ENCODE data around the gene MTREX. TPM values are rescaled to one million over a fixed set of nuclear protein-coding genes. Genes with fewer than 3 reads are reported as not detected.

MTREX gene
- total RNA-seq, 1 donor from 2014 or later = 35.7 TPM

DNA sequence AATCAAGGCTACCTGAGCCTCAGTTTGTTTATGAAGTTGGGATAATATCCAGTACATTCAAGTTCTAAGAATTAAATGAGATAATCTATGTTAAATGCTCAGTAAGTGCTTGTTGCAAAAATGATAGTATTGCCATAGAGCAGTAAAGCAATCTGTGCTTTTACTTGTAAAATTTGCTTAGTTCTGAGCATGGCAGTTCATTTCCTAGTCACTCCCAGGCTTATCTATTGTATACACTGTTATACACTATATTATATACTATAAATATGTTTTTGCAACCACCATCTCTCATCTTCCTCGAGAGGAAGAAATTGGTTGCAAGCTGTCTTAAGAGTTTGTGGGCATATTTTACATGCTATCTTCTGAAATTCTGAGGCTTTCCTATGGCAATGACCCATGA, 63.4 kb downstream of the MTREX start:
- Histone ChIP-seq H3K27me3 (ENCODE audit: control insufficient read depth, insufficient read depth, low read length) (no peaks in the 10 kb centered on the region), H3K36me3 (ENCODE audit: control insufficient read depth, insufficient read depth, low read length) (no peaks in the 10 kb centered on the region), H3K4me3 (ENCODE audit: low read depth, low read length) (no peak overlapping the region)
- no peak for DNase-seq (ENCODE audit: low read depth)
- TF ChIP-seq, protein P1, sequence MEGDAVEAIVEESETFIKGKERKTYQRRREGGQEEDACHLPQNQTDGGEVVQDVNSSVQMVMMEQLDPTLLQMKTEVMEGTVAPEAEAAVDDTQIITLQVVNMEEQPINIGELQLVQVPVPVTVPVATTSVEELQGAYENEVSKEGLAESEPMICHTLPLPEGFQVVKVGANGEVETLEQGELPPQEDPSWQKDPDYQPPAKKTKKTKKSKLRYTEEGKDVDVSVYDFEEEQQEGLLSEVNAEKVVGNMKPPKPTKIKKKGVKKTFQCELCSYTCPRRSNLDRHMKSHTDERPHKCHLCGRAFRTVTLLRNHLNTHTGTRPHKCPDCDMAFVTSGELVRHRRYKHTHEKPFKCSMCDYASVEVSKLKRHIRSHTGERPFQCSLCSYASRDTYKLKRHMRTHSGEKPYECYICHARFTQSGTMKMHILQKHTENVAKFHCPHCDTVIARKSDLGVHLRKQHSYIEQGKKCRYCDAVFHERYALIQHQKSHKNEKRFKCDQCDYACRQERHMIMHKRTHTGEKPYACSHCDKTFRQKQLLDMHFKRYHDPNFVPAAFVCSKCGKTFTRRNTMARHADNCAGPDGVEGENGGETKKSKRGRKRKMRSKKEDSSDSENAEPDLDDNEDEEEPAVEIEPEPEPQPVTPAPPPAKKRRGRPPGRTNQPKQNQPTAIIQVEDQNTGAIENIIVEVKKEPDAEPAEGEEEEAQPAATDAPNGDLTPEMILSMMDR (IDR thresholded peaks at IDR 0.05; ENCODE audit: insufficient read depth, low read length, poor library complexity, severe bottlenecking) = no peak

DNA sequence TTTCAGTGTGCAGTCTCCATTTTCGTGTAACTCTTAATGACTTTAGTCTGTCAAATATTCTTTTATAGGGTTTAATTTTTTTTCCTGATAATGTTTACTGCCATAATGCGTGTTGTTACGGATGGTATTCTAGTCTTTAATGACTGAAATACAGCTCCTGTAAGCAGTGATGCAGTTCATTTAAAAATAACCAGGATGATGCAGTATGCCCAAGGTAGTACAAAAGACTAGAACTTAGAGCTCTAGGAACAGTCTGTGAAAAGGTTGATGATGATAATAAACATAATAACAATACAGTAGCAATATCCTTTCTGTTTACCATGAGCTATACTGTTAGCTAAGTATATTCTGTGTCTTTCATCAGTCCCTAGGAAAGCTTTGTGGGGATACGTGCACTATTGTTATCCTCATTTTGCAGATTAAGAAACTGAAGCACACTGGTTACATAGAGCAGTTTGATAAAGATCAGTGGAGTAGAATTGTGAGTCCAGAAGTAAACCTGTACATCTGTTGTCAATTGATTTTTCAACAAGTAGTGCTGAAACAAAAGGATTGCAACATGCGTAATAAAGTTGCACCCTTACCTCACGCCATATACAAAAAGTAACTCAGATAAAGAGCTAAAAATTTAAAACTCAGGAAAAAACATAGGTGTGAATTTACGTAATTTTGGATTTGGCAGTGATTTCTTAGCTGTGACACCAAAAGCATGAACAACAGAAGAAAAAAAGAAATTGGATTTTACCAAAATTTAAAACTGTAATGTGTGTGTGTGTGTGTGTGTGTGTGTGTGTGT, 64.5 kb downstream of the MTREX start:
- TF ChIP-seq, protein P1 (IDR thresholded peaks at IDR 0.05; ENCODE audit: insufficient read depth, low read length, poor library complexity, severe bottlenecking) = no peak
- Histone ChIP-seq H3K36me3 (ENCODE audit: control insufficient read depth, insufficient read depth, low read length) (no peaks in the 10 kb centered on the region), H3K4me3 (ENCODE audit: low read depth, low read length) (no peak overlapping the region), H3K27me3 (ENCODE audit: control insufficient read depth, insufficient read depth, low read length) (no peaks in the 10 kb centered on the region)
- DNase-seq (ENCODE audit: low read depth) = no peak

DNA sequence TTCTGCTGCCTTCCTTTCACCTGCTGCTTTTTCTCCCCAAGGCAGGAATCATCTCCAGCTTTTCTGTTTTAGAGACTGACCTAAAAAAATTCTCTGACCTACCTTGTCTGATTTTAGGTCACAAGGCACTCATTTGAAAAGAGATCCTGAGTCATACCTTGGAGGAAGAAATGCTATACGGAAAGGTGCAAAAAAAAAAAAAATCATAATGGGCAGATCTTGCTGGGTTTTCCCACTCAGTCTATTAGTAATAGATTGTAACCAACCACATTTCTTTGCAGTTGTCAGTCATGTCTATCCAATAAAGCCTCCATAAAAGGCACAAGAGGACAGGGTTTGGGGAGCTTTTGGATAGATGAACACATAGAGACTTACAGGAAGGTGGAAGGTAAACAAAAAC, 70.0 kb downstream of the MTREX start:
- no peaks in the 10 kb centered on the region for H3K27me3 ChIP-seq (ENCODE audit: control insufficient read depth, insufficient read depth, low read length)
- TF ChIP-seq, protein P1 (IDR thresholded peaks at IDR 0.05; ENCODE audit: insufficient read depth, low read length, poor library complexity, severe bottlenecking) = no peak
- peaks cover 1% of the 10 kb centered on the region for H3K36me3 ChIP-seq (ENCODE audit: control insufficient read depth, insufficient read depth, low read length)
- no peak overlapping the region for H3K4me3 ChIP-seq (ENCODE audit: low read depth, low read length)
- no peak for DNase-seq (ENCODE audit: low read depth)

DNA sequence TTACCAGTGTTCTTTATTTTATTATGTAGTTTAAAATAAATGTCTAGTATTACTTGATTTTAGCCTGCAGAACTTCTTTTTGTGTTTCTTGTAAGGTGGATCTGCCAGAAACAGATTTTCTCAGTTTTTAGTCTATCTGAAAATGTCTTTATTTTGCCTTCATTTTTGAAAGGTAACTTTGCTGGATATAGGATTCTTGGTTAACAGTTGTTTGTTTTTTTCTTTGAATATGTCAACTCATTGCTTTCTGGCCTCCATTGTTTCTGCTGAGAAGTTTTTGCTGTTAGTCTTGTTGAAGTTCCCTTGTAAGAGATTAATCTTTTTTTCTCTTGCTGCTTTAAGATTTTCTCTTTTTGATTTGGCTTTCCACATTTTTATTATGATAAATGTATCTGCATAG, 75.5 kb downstream of the MTREX start:
- DNase-seq (ENCODE audit: low read depth) = no peak
- TF ChIP-seq, protein P1 (IDR thresholded peaks at IDR 0.05; ENCODE audit: insufficient read depth, low read length, poor library complexity, severe bottlenecking) = no peak
- Histone ChIP-seq H3K4me3 (ENCODE audit: low read depth, low read length) (no peak overlapping the region), H3K36me3 (ENCODE audit: control insufficient read depth, insufficient read depth, low read length) (peaks cover 1% of the 10 kb centered on the region), H3K27me3 (ENCODE audit: control insufficient read depth, insufficient read depth, low read length) (no peaks in the 10 kb centered on the region)

DNA sequence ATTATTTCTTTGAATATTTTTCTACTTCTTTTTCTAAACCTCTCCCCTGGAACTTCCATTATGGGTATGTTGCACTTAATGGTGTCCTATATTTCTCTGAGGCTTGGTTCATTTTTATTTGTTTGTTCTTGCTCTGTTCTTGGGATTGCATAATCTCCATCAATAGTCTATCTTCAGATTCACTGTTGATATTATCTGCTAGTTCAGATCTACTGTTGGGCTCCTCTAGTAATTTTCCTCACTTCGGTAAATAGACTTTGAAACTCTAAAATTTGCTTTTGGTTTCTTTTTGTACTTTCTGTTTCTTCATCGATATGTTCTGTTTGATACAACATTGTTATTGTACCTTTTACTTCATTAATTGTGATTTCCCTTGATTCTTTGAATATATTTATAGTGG, 76.3 kb downstream of the MTREX start:
- H3K4me3 ChIP-seq (ENCODE audit: low read depth, low read length) = no peak overlapping the region
- DNase-seq (ENCODE audit: low read depth) = no peak
- peaks cover 1% of the 10 kb centered on the region for H3K36me3 ChIP-seq (ENCODE audit: control insufficient read depth, insufficient read depth, low read length)
- H3K27me3 ChIP-seq (ENCODE audit: control insufficient read depth, insufficient read depth, low read length) = no peaks in the 10 kb centered on the region
- TF ChIP-seq, protein P1 (IDR thresholded peaks at IDR 0.05; ENCODE audit: insufficient read depth, low read length, poor library complexity, severe bottlenecking) = no peak

DNA sequence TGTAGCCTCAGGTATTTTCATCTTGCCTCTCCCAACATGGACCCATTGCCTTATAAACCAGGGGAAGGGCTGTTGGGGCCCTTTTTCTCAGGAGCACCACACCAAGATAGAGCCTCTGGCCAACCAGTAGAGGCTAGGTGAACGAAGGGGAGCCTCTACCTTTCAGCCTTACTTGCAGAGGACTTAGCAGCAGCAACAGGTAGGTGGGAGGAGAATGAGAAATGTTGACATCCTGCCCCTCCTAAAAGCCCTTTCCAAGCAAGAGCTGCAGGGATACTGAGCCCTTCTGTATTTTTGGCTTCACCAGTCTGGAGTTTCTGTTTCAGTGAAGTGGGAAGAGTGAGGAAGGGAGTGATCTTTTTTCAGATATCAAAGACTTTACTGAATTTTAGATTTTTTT, 77.4 kb downstream of the MTREX start:
- H3K27me3 ChIP-seq (ENCODE audit: control insufficient read depth, insufficient read depth, low read length) = no peaks in the 10 kb centered on the region
- DNase-seq (ENCODE audit: low read depth) = no peak
- no peaks in the 10 kb centered on the region for H3K36me3 ChIP-seq (ENCODE audit: control insufficient read depth, insufficient read depth, low read length)
- no peak overlapping the region for H3K4me3 ChIP-seq (ENCODE audit: low read depth, low read length)
- TF ChIP-seq, protein P1 (IDR thresholded peaks at IDR 0.05; ENCODE audit: insufficient read depth, low read length, poor library complexity, severe bottlenecking) = no peak
